ENCODE data around the gene APOBEC3B.
"Not testable (repeated sequence)": the region's sequence is repeated elsewhere in the genome, so short reads cannot be mapped to it uniquely, and the experiment has no call there.

The APOBEC3B gene

DNA sequence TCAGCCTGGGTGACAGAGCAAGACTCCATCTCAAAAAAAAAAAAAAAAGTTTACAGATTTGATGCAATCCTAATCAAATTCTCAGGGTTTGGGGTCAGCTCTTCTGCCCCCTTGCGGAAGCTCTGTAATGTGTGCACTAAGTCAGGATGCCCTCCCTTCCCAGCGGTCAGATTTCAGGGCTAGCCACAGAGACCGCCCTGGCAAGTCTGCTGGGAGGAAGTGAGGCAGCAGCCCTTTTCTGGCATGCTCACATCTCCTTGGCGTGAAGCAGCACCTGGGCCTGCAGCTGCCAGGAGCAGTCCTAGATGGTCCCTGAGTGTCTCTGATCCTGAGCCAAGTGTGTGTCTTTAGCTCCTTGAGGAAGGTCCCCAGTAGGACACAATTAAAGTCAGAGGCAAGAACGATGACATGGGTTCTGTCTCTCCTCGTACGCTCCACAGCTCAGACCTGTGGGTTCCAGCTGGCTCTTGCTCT, 21.1 kb downstream of the APOBEC3B start:
- peak overlapping the region; percentile 61 for H3K27ac ChIP-seq

DNA sequence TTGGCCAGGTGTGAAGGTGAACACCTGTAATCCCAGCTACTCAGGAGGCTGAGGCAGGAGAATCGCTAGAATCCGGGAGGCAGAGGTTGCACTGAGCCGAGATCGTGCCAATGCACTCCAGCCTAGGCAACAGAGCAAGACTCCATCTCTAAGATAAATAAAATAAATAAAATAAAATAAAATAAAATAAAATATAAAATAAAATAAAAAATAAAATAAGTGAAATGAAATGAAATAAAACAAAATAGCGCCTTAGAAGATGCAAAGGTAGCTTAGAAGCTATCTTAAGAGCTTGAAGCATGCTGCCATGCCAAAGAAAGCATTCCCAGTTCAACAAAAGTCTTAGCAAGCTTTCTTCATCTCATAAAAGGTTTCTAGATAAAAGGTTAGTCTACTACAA, 25.0 kb downstream of the APOBEC3B start:
- TF ChIP-seq, protein P1, sequence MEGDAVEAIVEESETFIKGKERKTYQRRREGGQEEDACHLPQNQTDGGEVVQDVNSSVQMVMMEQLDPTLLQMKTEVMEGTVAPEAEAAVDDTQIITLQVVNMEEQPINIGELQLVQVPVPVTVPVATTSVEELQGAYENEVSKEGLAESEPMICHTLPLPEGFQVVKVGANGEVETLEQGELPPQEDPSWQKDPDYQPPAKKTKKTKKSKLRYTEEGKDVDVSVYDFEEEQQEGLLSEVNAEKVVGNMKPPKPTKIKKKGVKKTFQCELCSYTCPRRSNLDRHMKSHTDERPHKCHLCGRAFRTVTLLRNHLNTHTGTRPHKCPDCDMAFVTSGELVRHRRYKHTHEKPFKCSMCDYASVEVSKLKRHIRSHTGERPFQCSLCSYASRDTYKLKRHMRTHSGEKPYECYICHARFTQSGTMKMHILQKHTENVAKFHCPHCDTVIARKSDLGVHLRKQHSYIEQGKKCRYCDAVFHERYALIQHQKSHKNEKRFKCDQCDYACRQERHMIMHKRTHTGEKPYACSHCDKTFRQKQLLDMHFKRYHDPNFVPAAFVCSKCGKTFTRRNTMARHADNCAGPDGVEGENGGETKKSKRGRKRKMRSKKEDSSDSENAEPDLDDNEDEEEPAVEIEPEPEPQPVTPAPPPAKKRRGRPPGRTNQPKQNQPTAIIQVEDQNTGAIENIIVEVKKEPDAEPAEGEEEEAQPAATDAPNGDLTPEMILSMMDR (conservative IDR thresholded peaks at IDR 0.05): no peak
- no peak overlapping the region for H3K27ac ChIP-seq

More for the DNA sequence above, 21.1 kb downstream of the APOBEC3B start:
- TF ChIP-seq, protein P1 (conservative IDR thresholded peaks at IDR 0.05): peak; percentile 87

DNA sequence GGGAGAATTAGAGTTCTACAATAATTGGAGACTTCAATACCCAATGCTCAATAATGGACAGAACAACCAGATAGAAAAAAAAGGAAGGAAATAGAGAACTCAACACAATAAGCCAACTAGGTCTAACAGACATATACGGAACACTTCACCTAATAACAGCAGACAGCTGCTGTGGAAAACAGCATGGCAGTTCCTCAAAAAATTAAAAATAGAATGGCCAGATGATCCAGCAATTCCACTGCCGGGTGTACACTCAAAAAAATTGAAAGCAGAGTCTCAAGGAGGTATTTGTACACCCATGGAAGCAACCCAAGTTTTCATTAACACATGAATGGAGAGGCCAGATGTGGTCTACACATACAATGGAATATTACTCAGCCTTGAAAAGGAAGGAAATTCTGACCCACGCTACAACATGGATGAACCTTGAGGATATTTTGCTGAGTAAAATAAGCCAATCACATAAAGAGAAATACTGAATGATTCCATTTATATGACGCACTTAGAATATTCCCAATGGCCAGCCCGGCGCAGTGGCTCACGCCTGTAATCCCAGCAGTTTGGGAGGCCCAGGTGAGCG, 26.2 kb downstream of the APOBEC3B start:
- H3K27ac ChIP-seq: not testable (repeated sequence)

DNA sequence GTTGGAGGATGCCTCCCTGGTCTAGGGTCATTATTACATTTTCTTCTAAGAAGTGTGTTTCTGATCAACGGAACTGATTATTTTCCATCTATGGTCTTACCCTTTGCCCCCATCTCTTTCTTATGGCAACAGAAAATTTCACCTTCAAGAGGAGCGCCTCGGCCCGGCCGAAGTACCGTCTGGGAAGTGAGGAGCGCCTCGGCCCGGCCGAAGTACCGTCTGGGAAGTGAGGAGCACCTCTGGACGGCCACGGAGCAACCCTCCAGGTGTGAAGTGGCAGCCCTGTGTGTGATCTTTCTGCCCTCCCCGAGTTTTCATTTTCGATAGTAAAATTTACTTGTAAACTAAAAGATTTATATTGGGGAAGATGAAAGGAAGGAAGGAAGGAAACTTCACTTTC, 28.8 kb downstream of the APOBEC3B start:
- H3K27ac ChIP-seq: no peak overlapping the region
- TF ChIP-seq, protein P1 (conservative IDR thresholded peaks at IDR 0.05): no peak; the same call in 1 of the 2 replicates

DNA sequence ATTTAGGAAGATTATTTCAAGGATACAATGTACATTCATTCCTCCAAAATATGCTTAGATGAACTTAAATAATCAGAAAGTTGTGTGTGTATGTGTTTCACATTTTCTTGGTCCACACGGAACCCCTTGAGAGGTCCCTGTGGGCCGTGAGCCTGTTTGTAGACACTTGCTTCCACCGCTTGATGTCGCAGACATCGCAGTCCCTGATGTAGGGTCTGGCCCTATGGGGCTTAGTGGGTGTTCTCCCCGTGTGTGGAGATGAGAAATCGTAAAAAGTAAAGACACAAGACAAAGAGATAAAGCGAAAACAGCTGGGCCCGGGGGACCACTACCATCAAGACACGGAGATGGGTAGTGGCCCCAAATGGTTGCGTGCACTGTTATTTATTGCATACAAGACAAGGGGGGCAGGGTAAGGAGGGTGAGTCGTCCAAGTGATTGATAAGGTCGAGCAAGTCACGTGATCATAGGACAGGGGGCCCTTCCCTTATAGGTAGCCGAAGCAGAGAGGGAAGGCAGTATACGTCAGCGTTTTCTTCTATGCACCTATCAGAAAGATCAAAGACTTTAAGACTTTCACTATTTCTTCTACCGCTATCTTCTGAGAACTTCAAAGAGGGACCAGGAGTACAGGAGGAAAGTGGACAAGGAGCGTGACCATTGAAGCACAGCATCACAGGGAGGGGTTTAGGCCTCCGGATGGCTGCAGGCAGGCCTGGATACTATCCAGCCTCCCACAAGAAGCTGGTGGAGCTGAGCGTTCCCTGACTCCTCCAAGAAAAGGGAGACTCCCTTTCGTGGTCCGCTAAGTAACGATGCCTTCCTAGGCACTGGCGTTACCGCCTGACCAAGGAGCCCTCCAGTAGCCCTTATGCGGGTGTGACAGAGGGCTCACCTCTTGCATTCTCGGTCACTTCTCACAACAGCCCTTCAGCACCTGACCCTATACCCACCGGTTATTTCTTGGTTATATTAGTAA, 30.7 kb downstream of the APOBEC3B start:
- TF ChIP-seq, protein P1 (conservative IDR thresholded peaks at IDR 0.05): no peak
- H3K27ac ChIP-seq: no peak overlapping the region

DNA sequence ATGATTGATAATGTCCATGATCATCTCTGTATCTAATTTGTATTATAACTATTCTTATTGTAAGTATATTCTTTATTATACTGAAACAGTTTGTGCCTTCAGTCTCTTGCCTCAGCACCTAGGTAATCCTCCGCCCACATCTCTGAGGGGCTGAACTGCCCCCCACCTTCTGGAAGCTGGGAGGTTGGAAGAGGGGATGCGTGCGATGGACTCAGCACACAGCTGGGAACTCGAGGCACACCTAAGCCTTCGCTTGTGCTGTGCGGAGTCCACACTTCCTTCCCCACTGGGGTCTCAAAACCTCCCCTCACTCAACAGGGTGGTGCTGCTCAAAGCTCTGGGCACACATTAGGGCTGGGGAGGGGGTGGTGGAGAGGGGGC, 31.4 kb downstream of the APOBEC3B start:
- not testable (repeated sequence) for H3K27ac ChIP-seq

DNA sequence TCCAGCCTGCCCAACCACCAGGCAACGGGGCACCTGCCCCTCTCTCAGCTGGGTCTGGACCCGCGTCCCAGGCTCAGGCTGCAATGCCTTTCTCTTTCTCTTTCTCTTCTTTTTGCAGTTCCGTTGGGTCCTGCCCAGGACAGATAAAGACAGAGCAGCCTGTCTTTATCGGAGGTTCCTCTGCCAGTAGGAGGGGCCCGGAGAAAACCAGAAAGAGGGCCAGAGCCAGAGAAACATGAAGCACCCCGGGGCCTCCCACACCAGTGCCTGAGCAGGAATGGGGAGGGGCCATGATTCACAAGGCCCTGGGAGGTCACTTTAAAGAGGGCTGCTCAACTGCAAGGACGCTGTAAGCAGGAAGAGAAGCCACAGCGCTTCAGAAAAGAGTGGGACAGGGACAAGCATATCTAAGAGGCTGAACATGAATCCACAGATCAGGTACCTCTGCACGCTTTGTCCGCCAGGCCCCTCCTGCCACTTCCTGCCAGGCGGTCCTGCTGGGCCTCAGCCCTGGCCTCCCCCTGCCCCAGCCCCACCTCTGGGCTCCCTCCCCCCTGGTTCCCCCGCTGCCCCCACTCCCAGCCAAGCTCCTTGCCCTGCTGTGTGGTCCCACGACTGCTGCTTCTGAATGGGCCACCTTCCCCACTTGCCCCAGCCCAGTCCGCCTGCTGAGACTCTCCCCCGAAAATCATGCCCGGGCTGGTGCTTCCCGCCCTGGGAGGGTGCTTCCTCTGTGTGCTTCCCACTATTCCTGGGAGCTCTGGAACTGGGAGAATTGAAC, 32.0 kb downstream of the APOBEC3B start, which contains the start of gene APOBEC3C:
Gene APOBEC3C, plus strand, starts transcription at position 316 of the 781 bp plus-strand sequence. Its CDS starts 106 bp downstream, at position 422.
- H3K27ac ChIP-seq: no peak within 1 kb of the TSS
- TF ChIP-seq, protein P1 (conservative IDR thresholded peaks at IDR 0.05): no peak

DNA sequence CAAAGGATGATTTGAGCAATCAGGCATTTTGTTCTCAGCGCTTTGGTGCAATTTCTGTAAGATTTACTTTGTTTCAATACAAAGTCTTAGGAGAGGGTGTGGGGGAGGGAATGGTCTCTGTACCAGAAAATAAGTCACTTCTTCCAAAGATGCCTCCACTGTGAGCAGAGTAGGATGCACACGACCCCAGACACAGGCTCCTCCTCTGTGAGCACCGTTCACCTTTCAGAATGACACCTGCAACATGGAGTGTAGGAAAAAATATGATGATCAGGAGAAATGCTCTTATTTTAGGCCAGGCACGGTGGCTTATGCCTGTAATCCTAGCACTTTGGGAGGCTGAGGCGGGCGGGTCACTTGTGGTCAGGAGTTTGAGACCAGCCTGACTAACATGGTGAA, 32.6 kb downstream of the APOBEC3B start:
- not testable (repeated sequence) for H3K27ac ChIP-seq

All from VCaP (cell line).